ENCODE results near the gene XIAP. TPM values are rescaled to one million over a fixed set of nuclear protein-coding genes. Genes with fewer than 3 reads are reported as not detected.

Gene XIAP
- total and polyA plus RNA-seq, 2 experiments from 2014 or later: 13.7 to 36.1 TPM

- Histone ChIP-seq H4K20me1 (ENCODE audit: insufficient read depth, poor library complexity, severe bottlenecking) (peaks cover 25% of the 10 kb centered on the region), H3K4me2 (no peak overlapping the region), H3K9me3 (ENCODE audit: low read depth) (no peaks in the 10 kb centered on the region), H3K36me3 (replicated peaks; ENCODE audit: insufficient read depth, low read depth) (no peaks in the 10 kb centered on the region), H3K9me2 (replicated peaks; ENCODE audit: insufficient read depth) (no peaks in the 10 kb centered on the region), H3K27ac (no peak overlapping the region), H3K27me3 (no peaks in the 10 kb centered on the region), H3K79me2 (peaks cover 81% of the 10 kb centered on the region), H3K4me1 (ENCODE audit: insufficient read depth) (no peaks in the 10 kb centered on the region), H3K4me3 (no peak overlapping the region), H2AFZ (no peak overlapping the region)
- TF ChIP-seq CTCF (IDR thresholded peaks at IDR 0.05; ENCODE audit: poor library complexity): no peak
- TF ChIP-seq EZH2phosphoT487 (IDR thresholded peaks at IDR 0.05; ENCODE audit: low read depth, severe bottlenecking, unreplicated experiment): no peak
- TF ChIP-seq EZH2 (IDR thresholded peaks at IDR 0.05; ENCODE audit: borderline replicate concordance): no peak
- no peak for DNase-seq (ENCODE audit: low spot score)
- WGBS (ENCODE audit: low lambda C conversion rate, missing lambda C conversion rate): 88% methylated on average over 2 of the region's 2 CpGs
Observed at GRCh38 chrX:123876844-123877243, 17.0 kb downstream of the XIAP start.

GRCh38 chrX:123878252-123878721 is 18.4 kb downstream of the XIAP start:
- WGBS (ENCODE audit: low lambda C conversion rate, missing lambda C conversion rate): 49% methylated on average over 2 of the region's 2 CpGs
- no peaks in the 10 kb centered on the region for H3K36me3 ChIP-seq (replicated peaks; ENCODE audit: insufficient read depth, low read depth)
- H3K4me2 ChIP-seq: no peak overlapping the region
- peaks cover 75% of the 10 kb centered on the region for H3K79me2 ChIP-seq
- H3K27me3 ChIP-seq: no peaks in the 10 kb centered on the region
- no peaks in the 10 kb centered on the region for H3K9me2 ChIP-seq (replicated peaks; ENCODE audit: insufficient read depth)
- DNase-seq (ENCODE audit: low spot score): no peak
- H3K9me3 ChIP-seq (ENCODE audit: low read depth): no peaks in the 10 kb centered on the region
- H3K4me3 ChIP-seq: no peak overlapping the region
- H3K4me1 ChIP-seq (ENCODE audit: insufficient read depth): no peaks in the 10 kb centered on the region
- H2AFZ ChIP-seq: no peak overlapping the region
- no peak overlapping the region for H3K27ac ChIP-seq
- H4K20me1 ChIP-seq (ENCODE audit: insufficient read depth, poor library complexity, severe bottlenecking): peaks cover 20% of the 10 kb centered on the region
- no peak for TF ChIP-seq EZH2phosphoT487 (IDR thresholded peaks at IDR 0.05; ENCODE audit: low read depth, severe bottlenecking, unreplicated experiment)
- TF ChIP-seq EZH2 (IDR thresholded peaks at IDR 0.05; ENCODE audit: borderline replicate concordance): no peak
- TF ChIP-seq CTCF (IDR thresholded peaks at IDR 0.05; ENCODE audit: poor library complexity): no peak

- Histone ChIP-seq H3K36me3 (replicated peaks; ENCODE audit: insufficient read depth, low read depth) (no peaks in the 10 kb centered on the region), H3K4me1 (ENCODE audit: insufficient read depth) (no peaks in the 10 kb centered on the region), H4K20me1 (ENCODE audit: insufficient read depth, poor library complexity, severe bottlenecking) (peaks cover 17% of the 10 kb centered on the region), H3K27ac (no peak overlapping the region), H3K9me3 (ENCODE audit: low read depth) (no peaks in the 10 kb centered on the region), H2AFZ (no peak overlapping the region), H3K4me2 (no peak overlapping the region), H3K9me2 (replicated peaks; ENCODE audit: insufficient read depth) (no peaks in the 10 kb centered on the region), H3K79me2 (peaks cover 51% of the 10 kb centered on the region), H3K27me3 (no peaks in the 10 kb centered on the region), H3K4me3 (no peak overlapping the region)
- TF ChIP-seq CTCF (IDR thresholded peaks at IDR 0.05; ENCODE audit: poor library complexity) (no peak), EZH2 (IDR thresholded peaks at IDR 0.05; ENCODE audit: borderline replicate concordance) (no peak), EZH2phosphoT487 (IDR thresholded peaks at IDR 0.05; ENCODE audit: low read depth, severe bottlenecking, unreplicated experiment) (no peak)
- no peak for DNase-seq (ENCODE audit: low spot score)
Observed at GRCh38 chrX:123881330-123881729, 21.5 kb downstream of the XIAP start.

DNA sequence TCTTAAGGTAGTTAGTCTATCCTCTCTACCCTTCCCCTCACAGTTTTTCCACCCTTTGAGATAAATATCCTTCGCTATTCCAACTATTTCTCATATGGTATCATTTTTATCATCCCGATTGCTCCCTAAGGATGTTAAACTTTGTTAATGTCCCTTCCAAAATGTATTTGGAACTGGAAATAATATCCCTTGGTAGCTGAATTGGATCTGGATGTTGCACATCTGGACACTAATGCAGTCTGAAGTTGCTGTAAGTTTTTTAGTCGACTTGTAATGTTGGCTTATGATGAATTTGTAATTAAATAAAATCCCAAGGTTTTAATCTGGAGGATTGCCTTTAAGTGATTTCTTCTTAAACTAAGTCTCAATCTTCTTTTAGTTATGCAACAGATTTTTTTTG is 22.5 kb downstream of the XIAP start:
- no peak overlapping the region for H3K4me2 ChIP-seq
- TF ChIP-seq CTCF (IDR thresholded peaks at IDR 0.05; ENCODE audit: poor library complexity) (no peak), EZH2 (IDR thresholded peaks at IDR 0.05; ENCODE audit: borderline replicate concordance) (no peak), EZH2phosphoT487 (IDR thresholded peaks at IDR 0.05; ENCODE audit: low read depth, severe bottlenecking, unreplicated experiment) (no peak)
- no peak overlapping the region for H3K4me3 ChIP-seq
- peaks cover 17% of the 10 kb centered on the region for H4K20me1 ChIP-seq (ENCODE audit: insufficient read depth, poor library complexity, severe bottlenecking)
- H3K9me3 ChIP-seq (ENCODE audit: low read depth): no peaks in the 10 kb centered on the region
- no peaks in the 10 kb centered on the region for H3K27me3 ChIP-seq
- DNase-seq (ENCODE audit: low spot score): no peak
- H3K9me2 ChIP-seq (replicated peaks; ENCODE audit: insufficient read depth): no peaks in the 10 kb centered on the region
- no peaks in the 10 kb centered on the region for H3K36me3 ChIP-seq (replicated peaks; ENCODE audit: insufficient read depth, low read depth)
- peaks cover 41% of the 10 kb centered on the region for H3K79me2 ChIP-seq
- H2AFZ ChIP-seq: no peak overlapping the region
- no peaks in the 10 kb centered on the region for H3K4me1 ChIP-seq (ENCODE audit: insufficient read depth)
- WGBS (ENCODE audit: low lambda C conversion rate, missing lambda C conversion rate): 83% methylated on average over 3 of the region's 3 CpGs
- H3K27ac ChIP-seq: no peak overlapping the region

Data from hepatocyte (in vitro differentiated cells).